Type B pancreatic cell (in vitro differentiated cells): ENCODE measurements around the gene RAB3C. TPM values are rescaled to one million over a fixed set of nuclear protein-coding genes. Genes with fewer than 3 reads are reported as not detected.

ENCODE experiments used
- DNase-seq: peaks from one replicate; pipeline ENCODE4 v3.0.0; 2021; ENCODE audit warnings: mixed read lengths; ENCODE audit not compliant: unreplicated experiment; ENCODE audit errors: extremely low spot score
- H3K27ac Mint-ChIP-seq: 2 replicates; pipeline ENCODE4 v1.8.0; 2021; ENCODE audit warnings: mild to moderate bottlenecking, mixed read lengths
- H3K27me3 Mint-ChIP-seq: 2 replicates; pipeline ENCODE4 v1.8.0; 2021; ENCODE audit warnings: mixed read lengths
- H3K36me3 Mint-ChIP-seq: 2 replicates; pipeline ENCODE4 v1.8.0; 2021; ENCODE audit warnings: mixed read lengths
- H3K4me1 Mint-ChIP-seq: one replicate; pipeline ENCODE4 v1.8.0; 2021; ENCODE audit warnings: mixed read lengths; ENCODE audit not compliant: unreplicated experiment
- H3K4me3 Mint-ChIP-seq: 2 replicates; pipeline ENCODE4 v1.8.0; 2021; ENCODE audit warnings: mild to moderate bottlenecking, mixed read lengths
- H3K9me3 Mint-ChIP-seq: 2 replicates; pipeline ENCODE4 v1.8.0; 2021; ENCODE audit warnings: mixed read lengths
- CTCF ChIP-seq: fragments of 200-600 bp; sonication (generic); conservative IDR thresholded peaks from 2 replicates; pipeline ENCODE4 v1.5.0; 2021; ENCODE audit warnings: antibody characterized with exemption, mild to moderate bottlenecking
- total RNA-seq: library from RNA; stranded (reverse); gene quantifications from 2 replicates; pipeline ENCODE4 v1.2.1, GENCODE V29; 2021; ENCODE audit warnings: low replicate concordance

The RAB3C gene
- total RNA-seq, 1 donor from 2014 or later = 10.1 TPM

- TF ChIP-seq CTCF = no peak
- no peak overlapping the region for H3K4me3 Mint-ChIP-seq
- peaks cover 8% of the 10 kb centered on the region for H3K9me3 Mint-ChIP-seq
- no peak overlapping the region for H3K27ac Mint-ChIP-seq
- H3K36me3 Mint-ChIP-seq = no peaks in the 10 kb centered on the region
- DNase-seq = no peak
- no peaks in the 10 kb centered on the region for H3K27me3 Mint-ChIP-seq
- peaks cover 8% of the 10 kb centered on the region for H3K4me1 Mint-ChIP-seq
These were observed 242.6 kb downstream of the RAB3C start for GRCh38 chr5:58825441-58825840.

DNA sequence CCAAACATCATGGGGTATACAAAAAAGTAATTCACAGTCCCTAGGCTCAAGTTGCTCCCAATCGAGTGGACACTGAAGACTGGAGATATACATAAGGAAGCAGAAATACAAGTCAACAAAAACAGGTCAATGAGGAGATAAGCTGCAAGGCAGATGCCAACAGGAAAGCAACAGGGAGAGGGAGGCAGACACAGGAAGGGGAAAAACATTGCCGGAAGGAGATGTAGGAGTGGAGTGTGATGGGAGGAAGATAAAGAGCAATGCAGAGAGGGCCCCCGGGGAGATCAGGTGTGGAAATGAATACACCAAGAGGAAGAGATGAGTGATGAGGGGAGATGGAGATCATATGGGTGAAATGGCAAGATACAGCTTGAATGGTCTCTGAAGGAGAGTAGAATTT lies 243.0 kb downstream of the RAB3C start:
- TF ChIP-seq CTCF = no peak
- Mint-ChIP-seq H3K9me3 (peaks cover 8% of the 10 kb centered on the region), H3K27ac (no peak overlapping the region), H3K27me3 (no peaks in the 10 kb centered on the region), H3K4me1 (peaks cover 8% of the 10 kb centered on the region), H3K4me3 (no peak overlapping the region), H3K36me3 (no peaks in the 10 kb centered on the region)
- no peak for DNase-seq

DNA sequence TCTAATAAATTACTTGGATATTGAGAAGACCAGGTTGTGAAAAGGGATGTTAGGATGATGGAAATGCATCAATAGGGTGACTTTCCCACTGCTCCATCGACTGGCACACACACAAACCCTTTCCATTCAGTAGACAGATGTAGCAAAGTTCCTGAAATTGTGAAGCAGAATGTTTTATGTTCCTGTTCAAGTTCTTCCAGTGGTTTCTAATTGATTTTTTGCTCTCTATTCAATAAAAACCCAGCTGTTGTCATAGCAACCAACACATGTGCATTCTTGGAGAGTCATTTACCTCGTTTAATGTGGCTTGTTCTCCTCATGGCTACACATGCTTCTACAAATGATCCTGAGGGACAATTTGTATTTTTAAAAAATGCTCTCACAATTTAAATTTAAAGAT lies 244.6 kb downstream of the RAB3C start:
- Mint-ChIP-seq H3K27me3 (no peaks in the 10 kb centered on the region), H3K27ac (no peak overlapping the region), H3K4me1 (peaks cover 8% of the 10 kb centered on the region), H3K4me3 (no peak overlapping the region), H3K9me3 (peaks cover 8% of the 10 kb centered on the region), H3K36me3 (no peaks in the 10 kb centered on the region)
- DNase-seq = no peak
- no peak for TF ChIP-seq CTCF

DNA sequence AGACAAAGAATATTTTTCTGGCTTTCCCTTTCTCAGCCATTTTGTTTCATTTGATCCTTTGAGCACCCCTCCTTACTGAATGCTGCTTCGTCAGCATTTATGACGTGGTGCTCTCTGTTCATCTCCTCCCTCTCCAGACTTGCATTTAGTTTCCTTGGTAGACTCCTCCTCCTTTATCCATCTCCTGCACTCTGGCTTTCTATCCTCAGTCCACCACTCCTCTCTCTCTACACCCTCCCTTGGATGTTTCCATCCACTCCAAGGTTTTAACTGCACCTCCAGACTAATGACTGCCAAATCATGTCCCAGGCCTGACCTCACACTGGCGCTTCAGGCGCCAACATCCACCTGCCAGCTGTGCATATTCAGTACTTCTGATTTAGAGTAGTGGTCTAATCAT lies 245.4 kb downstream of the RAB3C start:
- no peak for TF ChIP-seq CTCF
- peak overlapping the region; percentile 9 for H3K4me3 Mint-ChIP-seq
- H3K27ac Mint-ChIP-seq = no peak overlapping the region
- no peaks in the 10 kb centered on the region for H3K27me3 Mint-ChIP-seq
- H3K4me1 Mint-ChIP-seq = peaks cover 8% of the 10 kb centered on the region
- peaks cover 8% of the 10 kb centered on the region for H3K9me3 Mint-ChIP-seq
- H3K36me3 Mint-ChIP-seq = no peaks in the 10 kb centered on the region
- DNase-seq = no peak

DNA sequence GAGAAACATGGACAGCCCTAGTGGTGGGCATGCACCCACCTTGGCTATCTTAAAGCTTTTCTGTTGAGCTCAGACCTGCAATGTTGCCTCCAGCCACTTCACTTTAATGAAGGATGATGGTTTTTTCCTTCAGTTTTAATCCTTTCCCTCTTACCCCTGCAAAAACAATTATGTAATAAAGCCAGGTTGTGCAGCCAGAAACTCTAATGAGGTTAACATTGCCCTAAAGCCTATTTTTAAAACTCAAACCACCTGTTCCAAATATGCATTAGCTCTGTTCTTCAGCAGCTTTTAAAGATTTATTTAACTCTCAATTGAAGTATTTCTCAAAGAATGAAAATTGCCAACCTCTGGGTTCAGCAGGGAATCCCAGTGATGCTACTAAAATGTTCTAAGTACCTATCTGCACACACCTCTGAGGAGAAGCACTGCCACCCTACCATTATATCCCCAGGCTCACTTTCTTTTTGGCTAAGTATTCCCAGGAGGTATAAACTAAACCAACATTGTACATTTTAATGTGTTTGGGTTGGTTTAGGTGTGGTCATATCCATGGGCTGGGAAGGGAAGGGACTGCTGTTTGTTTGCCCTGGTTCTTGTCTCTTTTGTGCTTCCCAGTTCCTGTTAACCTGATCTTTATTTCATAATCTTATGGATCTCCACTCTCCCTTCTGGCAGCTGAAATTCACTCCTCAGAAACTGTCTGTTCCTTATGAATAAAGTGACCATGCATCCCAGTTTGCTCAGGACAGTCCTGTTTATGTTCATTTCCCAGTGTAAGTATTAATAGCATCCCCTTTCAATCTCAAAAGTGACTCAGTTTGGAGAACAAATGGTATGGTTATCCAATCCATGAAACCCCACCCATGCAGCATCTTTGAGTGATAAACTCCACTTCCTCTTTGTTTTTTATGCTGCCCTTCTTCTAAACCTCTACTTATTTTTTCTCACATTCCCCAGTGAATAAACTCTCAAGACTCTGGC lies 251.7 kb downstream of the RAB3C start:
- Mint-ChIP-seq H3K27me3 (no peaks in the 10 kb centered on the region), H3K4me3 (no peak overlapping the region)
- no peak for TF ChIP-seq CTCF

More for the DNA sequence above, 251.7 kb downstream of the RAB3C start:
- H3K27ac Mint-ChIP-seq = no peak overlapping the region
- DNase-seq = no peak
- H3K4me1 Mint-ChIP-seq = peaks cover 10% of the 10 kb centered on the region
- H3K9me3 Mint-ChIP-seq = no peaks in the 10 kb centered on the region
- no peaks in the 10 kb centered on the region for H3K36me3 Mint-ChIP-seq
